Activated effector memory CD4-positive, alpha-beta T cell treated with Interleukin-2 at 50 U/mL for 16 hours (primary cell): ENCODE data around the gene EML6.
"Not testable (repeated sequence)": the region's sequence is repeated elsewhere in the genome, so short reads cannot be mapped to it uniquely, and the experiment has no call there.

Experiments used
- DNase-seq: peaks from one replicate; pipeline ENCODE4 v3.0.0-alpha.2; 2020

Gene EML6

DNA sequence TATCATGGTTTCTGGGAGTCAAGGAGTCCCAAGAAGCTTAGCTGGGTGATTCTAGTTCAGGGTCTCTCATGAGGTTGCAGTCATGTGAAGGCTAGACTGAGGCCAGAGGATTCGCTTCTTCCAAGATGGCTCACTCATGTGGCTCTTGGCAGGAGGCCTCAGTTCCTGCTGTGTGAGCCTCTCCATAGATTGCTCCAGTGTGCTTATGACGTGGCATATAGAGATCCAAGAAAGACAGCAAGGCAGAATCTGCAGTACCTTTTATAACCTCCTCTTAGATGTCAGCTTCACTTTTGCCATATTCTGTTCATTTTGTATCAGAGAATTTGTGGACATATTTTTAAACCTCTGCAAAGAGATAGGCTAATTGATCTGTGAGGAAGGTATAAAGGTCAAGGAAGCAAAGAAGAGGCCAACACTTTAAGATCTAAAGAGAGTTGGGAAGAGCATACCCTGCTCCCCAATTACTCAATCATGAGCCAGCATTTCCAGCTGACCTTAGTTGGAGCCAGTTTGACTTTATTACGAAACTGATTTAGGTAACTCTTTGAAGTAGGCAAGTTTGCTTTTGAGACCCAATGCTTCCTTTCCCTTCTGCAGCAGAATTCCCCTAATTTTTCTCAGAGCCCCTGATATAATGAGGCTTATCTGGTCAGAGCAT is 134.7 kb downstream of the EML6 start:
- DNase-seq = no peak

DNA sequence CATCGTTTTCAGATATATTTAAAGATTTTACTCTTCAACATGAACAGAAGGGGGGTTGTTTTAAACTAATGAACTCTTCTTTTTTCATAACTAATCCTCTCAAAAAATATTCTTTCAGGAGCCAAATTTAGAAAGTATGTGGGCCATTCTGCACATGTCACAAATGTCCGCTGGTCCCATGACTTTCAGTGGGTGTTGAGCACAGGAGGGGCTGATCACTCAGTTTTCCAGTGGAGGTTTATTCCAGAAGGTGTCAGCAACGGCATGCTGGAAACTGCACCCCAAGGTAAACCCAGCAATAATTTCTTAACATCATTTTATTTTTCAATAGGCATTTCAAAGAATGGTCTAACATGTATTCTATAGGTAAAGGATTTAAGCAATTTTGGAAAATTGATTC is 136.0 kb downstream of the EML6 start:
- DNase-seq = no peak

DNA sequence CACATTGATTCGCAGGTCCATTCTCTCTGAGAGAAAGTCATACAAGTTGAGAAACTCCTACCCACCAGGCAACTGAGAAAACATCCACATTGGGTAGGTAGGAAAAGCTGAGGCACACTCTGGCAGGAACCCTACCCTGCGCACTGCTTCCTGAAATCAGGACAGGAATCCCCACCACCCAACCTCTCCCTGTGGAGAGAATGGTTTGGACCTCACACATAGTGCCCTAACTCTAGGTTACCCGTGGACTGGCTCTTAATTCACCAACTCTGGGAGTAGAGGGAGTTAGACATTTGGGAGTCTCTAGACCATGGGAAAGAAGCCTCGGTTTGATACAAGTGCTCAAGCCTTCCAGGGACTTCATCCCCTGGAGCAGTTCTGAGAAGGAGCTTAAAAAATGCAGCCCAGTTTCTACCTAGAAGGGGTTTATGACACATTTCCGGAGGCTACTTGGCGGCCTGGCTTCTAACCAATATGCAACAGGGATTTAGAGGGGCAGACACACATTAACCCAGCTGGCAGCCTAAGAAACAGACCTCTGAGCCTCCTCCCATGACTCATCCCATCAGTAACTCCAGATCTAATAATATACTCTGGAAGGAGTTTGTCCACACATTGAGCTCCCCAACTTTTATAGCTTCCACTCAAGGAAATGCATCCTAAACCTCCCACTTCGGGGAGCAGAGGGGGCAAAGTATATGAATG is 136.7 kb downstream of the EML6 start:
- no peak for DNase-seq

DNA sequence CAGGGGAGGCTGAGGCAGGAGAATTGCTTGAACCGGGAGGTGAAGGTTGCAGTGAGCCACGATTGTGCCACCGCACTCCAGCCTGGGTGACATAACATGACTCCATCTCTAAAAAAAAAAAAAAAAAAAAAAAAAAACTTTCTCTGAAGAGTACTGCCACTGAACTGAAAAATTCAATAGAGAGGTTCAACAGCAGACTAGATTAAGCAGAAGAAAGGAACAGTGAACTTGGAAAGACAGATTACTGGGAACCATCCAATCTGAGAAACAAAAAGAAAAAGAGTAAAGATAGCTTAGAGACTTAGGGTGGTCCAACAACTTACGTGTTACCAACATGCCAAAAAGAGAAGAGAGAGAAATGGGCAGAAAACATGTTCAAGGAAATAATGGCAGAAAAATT is 138.8 kb downstream of the EML6 start:
- no peak for DNase-seq

DNA sequence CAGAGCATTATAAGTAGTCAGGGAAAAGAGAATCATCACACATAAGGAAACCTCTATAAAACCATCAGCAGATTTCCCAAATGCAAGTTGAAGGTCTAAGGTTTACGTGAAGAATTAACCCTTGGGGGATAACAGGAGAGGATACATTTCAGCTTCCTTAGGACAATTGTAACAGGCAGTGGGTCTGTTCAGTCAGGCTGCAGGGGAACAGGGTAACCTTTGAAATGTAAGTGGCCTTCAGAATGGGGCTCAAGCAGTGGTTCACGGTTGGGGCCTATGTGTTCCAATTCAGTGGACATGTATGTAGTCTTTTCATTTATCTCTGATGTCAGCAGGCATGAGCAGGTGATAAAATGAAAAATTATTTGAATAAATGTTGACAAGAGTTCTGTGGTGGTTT is 139.3 kb downstream of the EML6 start:
- DNase-seq = no peak

DNA sequence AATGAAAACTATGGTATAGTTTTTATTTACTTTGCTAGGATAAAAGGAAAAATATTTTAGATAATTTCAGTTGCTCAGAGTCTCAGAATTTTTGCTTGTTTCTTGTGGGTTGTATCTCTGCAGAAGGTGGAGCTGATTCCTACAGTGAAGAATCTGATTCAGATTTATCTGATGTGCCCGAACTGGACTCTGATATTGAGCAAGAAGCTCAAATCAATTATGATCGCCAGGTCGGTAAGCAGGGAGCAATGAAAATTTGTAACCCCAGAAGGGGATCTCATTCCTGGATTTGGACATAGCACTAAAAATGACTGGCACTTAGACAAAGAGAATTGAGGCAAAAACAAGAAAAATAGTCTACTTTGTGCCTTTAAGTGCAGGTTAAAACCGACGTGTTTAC is 140.2 kb downstream of the EML6 start:
- DNase-seq = no peak

DNA sequence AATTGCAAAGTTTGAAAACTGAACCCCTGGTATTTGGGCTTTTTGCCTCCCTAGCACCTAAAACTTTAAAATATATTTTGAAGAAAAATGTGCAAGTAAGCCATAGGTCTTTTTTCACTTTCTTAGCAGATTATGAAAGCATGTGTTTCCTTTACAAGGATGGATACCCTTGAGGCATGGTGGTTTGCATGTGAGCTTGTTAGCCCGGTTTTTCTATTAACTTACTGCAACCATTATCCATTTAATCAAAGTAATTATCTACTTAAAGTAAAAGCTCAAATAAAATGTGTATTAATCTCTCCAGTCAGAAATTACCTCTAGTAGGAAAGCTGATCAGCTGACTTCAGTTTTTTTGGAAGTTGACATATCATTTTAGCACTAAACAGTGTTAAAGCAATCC is 140.6 kb downstream of the EML6 start:
- no peak for DNase-seq

DNA sequence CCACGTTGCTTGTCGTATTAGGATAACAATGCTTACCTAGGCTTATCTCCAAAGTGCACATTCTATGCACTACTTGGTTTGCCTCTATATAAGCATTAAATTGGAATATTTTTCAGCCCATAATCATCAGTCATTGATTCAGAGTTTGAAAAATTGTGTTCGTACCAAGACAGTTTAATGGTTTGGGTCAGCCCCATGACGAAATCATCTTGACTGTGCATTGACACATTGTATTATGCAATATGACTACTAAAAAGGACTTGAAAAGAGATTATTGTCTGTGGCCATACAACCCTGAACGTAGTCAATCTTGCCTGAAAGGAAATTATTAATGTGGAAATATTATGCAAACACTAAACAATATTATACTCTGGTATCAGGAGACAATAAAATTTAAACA is 141.3 kb downstream of the EML6 start:
- DNase-seq = no peak

DNA sequence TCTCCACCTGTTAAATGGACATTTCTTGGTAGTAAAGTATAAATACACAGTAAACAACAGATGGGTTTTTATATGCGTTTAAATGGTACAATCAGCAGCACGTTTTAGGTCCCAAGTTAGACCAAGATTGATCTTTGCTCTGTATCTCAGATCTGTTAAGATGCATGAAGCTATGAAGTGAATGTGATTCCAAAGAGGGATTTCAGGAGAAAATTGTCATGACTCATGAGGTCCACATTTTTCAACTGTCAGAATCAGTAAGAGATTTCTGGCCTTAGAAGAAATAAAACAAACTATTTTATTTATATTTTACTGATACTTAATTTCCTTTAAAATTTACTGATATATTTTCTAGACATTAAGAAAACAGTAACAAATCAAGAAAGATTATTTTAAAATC is 142.7 kb downstream of the EML6 start:
- no peak for DNase-seq

DNA sequence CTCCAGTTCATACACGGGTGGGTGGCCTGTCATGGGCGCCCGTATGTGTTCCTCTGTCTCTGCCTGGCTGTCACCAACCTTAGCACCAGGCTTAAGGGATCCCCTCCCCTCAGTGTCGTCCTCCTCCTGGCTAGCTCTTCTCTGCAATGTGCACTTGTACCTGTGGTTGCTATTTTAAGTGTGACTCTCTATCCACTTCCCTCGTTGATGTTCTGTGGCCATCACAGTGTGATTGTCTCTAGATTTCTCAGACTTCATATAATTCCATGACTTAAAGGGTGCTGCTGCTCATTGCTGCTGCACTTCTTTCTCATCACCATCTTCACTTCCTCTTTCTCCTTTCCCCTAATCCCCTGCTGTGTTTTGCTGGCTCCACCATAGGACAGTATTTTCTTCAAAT is 143.4 kb downstream of the EML6 start:
- no peak for DNase-seq

DNA sequence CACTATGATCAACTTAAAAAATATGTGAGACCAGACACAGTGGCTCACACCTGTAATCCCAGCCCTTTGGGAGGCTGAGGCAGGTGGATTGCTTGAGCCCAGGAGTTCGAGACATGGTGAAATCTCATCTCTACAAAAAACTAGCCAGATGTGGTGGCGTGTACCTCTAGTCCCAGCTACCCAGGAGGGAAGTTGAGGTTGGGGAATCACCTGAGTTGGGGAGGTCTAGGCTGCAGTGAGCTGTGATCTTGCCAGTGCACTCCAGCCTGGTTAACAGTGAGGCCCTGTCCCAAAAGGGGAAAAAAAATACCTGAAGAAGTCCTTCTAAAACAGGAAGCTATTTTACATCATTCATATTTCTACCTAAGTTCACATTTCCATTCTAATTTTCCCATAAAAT is 144.0 kb downstream of the EML6 start:
- no peak for DNase-seq

DNA sequence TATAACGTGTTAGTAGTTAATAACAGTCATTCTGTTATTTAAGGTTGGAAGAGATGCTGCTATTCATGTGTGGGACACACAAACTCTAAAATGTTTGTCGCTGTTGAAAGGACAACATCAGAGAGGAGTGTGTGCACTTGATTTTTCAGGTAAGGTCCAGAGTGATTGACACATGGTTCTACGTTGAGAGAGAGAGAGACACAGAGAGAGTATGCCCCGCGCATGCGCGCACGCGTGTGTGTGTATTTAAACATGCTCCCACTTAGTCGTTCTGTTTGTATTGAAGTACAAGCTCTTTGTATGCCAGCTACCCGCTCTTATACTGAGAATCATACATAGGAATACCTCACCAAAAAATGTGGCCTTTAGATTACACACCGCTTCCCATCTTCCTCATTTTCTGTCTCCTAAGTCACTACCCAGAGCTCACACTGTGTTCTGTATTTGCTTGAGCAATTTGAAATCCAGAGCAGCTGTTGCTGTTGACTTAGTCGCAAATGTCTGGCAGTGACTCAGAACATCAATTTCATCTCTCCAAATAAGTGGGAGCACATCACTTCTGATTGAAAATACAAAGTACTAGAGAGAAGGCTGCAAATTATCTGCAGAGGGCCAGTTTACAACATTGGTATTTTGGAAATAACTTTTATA is 148.1 kb downstream of the EML6 start:
- DNase-seq = no peak

DNA sequence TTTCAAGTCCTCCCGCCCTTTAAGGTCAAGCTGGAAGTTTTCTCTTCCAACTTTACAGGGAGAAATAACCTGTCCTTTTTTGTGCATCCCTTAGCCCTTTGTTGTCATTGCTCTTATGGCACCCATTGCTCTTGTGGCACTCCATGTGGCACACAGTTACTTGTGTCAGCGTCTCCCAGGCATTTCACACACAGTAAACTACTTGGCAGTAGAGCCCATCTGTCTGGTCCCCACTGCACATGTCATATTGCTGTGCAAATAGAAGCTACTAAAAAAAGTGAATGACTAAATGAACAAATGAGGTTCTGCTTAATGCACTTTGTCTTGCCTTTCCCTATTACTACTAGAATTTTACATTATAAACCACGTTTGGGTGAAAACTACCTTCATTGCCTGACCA is 149.3 kb downstream of the EML6 start:
- DNase-seq = no peak

DNA sequence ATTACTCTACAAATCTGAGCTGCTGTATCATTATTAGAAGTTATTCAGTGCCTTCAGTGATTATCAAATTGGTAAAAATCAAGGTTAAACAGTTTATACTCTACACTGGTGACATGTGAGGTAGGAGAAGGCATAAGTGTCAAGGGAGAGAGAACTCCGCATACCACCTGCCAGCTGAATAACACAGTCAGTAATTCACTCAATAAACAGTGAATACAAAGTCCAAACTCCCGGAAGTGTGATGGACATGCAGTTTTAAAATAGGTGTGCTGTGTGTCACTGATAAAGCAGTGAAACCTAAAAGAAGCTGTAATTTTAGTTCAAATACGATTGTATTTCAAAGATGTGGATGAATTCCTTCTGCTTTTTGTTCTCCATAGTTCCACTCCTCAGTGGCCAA is 149.8 kb downstream of the EML6 start:
- not testable (repeated sequence) for DNase-seq

DNA sequence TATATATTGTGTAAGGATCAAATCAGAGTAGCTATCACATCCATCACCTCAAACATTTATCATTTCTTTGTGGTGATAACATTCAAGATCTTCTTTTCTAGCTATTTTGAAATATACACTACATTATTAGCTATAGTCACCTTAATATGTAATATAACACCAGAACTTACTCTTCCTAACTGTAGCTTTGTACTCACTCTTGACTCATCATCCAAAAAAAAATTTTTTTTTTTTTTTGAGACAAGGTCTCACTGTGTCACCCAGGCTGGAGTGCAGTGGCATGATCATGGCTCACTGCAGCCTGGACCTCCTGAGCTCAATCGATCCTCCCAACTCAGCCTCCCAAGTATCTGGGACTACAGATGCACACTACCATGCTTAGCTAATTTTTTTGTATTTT is 153.3 kb downstream of the EML6 start:
- no peak for DNase-seq

DNA sequence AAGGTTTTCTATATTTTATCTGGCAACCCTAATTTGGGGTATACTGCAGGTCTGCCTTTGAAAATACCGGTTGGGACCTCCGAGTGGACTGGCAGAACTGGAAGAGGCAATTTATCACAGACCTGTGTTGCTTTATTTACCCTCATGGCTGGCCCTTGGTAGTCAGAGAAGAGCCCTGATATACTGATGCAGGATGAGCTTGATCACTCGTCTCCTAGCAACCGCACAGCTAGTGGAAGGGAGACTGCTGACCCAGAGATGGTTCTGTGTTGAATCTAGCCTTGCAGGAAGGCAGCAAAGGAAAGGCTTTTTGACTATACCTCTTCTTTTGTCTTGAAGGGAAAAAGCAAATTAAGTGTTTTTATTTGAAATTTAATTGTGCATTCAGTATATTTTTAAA is 154.7 kb downstream of the EML6 start:
- no peak for DNase-seq

DNA sequence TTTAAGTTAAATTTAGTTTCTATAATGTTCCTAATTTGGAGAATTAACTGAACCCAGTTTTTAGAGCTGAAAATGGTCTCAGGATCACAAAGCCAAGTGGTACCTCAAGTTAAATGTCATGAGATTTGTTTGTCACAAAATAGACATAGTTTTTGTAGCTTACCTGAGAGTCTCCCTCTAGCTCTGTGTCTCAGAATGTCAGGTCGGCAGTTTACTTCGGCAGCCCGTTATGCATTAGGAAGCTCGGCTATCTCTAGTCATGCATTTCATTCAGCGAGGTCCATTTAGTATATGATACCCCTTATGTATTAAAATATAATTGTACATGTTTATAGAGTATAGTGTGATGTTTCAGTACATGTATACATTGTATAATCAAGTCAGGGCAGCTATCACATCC is 155.6 kb downstream of the EML6 start:
- no peak for DNase-seq

DNA sequence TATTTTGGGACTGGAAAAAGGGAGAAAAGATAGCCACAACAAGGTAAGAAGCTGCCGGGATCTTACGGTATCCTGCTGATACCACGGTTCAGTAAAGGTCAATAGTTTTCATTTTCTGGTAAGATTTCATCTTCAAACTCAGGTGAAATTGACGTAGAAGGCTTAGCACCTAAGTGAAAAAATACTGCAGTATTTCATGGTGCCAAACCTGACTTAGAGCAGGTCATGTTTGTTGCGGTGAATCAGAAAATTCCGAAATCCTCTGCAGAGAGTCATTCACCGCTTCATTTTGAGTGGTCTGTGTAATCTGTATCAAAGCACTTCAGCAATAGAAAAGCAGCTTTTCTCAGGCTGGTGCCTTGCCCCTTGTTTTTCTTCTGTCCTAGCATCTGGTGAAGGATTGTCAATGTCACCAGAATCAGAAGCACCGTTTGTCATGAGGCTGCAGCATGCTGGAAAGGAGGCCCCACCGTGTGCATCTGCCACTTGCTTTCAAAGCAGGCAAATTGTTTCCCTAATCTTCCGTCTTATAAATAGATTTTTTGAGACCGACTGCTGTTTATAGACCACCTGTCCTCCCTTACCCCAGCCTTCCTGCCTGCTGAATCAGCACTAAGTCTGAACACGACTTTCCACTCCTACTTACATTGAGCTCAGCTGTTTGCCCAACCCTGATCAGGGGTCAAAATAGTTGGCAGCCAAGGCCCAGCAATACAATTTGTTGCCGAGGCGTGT is 156.3 kb downstream of the EML6 start:
- no peak for DNase-seq

DNA sequence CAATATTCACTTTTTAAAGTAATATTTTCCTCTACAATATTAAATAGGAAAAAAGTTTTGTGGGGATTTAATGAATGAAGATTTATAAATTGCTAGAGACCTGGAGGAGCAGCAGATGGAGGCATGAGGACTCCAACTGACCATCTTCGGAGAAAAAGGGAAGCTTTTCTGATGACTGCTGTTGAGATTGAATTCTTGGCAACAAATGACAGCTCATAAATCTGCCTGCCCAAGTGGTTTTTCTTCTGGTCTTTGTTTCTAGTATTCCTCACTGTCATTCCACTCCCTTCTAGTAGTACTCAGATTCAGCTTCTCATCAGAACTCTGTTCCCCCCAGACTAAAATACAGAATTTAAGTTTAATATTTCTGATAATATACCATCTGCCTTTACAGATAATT is 157.0 kb downstream of the EML6 start:
- DNase-seq = no peak

DNA sequence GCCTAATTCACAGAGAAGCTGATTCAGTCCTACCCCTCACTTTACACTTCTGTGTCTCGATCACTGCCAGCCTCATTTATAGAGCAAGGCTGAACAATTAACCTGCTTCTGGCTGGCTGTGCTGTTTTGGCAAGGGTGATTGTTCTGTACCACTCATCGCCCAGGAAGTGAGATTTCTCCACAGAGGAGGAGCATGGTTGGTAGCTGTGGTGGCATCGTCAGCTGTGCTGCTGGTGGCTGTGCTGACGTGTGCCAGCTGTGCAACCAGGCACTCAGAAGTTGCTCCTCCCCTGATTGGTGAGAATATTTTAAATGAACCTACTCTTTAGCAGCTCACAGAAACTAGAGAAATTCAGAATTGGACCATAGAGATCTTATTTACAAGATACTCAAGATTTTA is 158.3 kb downstream of the EML6 start:
- no peak for DNase-seq

DNA sequence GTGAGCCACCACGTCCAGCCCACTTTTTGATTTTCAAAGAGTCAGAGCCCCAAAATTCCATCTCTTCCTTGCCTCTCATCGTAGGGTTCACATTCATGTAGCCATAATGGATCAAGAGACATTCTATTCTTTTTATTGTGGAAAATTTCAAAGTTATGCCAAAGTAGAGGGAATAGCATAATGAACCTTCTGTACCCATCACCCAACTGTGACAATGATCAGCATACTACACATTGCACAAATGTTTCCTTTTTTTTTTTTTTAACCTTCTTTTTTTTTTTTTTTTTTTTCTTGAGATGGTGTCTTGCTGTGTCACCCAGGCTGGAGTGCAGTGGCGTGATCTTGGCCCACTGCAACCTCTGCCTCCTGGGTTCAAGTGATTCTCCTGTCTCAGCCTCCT is 162.4 kb downstream of the EML6 start:
- no peak for DNase-seq

DNA sequence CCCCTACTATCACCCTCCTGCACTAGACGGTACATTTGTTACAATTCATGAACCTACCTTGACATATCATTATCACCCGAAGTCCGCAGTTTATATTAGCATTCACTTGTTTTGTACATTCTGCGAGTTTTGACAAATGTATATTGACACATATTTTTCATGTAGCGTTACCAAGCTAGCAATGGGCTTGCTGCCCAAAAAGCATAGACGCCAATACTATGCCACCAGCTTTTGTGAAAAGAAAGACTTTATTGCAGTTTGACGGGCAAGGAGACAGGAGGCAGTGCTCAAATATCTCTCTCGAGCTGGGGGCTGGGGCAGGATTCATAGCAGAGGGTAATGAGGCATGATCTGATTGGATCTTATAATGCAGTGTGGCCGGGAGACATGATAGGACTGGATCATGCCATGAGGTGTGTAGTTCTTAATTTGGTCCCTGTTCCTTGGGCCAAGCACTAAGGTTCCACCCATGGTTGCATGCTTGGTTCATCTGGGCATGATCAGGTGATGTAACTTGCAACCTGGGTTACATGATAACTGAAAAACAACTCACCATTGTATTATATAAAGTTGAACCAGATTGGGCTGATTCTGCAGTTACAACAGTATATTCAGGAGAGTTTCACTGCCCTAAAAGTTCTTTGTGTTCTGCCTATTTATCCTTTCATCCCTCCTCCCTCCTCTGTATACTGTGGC is 164.5 kb downstream of the EML6 start:
- no peak for DNase-seq

DNA sequence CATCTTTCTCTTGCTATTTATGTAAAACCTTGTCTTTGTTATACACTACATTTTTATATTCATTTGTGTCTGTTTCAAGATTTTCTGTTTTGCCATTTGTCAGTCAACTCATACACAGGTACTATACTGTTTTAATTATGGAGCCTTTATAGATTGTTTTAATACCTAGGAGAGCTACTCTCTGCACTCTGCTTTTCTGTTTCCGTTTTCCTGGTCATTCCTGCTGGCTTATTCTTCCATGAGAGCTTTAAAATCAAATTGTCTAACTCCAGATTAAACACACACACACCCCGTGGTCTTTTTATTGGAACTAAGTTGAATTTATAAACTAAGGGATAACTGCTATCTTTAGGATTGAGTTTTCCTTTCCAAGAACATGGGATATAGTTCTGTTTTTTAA is 165.6 kb downstream of the EML6 start:
- no peak for DNase-seq
